ENCODE results near the gene ERGIC3.

DNA sequence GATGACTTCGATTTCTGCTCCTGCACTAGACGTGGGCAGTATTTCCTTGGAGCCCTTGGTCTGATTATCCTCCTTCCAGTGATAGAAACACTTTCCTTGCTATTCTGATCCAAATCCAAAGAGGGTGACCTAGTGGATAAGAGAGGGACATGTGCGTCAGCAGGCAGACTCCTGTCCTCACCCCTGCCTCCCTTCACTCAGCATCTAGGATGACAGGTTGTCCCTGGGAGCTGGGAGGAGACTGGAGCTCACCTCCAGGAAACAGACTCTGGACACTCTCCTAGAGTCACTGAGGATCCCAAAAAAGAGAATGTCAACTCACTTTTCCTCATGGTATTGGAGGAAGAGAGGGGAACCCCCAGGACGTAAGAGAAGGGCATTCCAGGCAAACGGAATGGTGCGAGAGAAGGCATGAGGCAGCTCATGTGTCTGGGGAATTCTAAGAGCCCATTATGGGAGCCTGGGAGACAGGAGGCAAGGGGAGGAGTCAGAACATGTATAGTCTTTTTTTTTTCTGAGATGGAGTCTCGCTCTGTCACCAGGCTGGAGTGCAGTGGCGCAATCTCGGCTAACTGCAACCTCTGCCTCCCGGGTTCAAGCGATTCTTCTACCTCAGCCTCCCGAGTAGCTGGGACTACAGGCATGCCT is 14.6 kb upstream of the ERGIC3 start:
- TF ChIP-seq, protein P1, sequence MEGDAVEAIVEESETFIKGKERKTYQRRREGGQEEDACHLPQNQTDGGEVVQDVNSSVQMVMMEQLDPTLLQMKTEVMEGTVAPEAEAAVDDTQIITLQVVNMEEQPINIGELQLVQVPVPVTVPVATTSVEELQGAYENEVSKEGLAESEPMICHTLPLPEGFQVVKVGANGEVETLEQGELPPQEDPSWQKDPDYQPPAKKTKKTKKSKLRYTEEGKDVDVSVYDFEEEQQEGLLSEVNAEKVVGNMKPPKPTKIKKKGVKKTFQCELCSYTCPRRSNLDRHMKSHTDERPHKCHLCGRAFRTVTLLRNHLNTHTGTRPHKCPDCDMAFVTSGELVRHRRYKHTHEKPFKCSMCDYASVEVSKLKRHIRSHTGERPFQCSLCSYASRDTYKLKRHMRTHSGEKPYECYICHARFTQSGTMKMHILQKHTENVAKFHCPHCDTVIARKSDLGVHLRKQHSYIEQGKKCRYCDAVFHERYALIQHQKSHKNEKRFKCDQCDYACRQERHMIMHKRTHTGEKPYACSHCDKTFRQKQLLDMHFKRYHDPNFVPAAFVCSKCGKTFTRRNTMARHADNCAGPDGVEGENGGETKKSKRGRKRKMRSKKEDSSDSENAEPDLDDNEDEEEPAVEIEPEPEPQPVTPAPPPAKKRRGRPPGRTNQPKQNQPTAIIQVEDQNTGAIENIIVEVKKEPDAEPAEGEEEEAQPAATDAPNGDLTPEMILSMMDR (IDR thresholded peaks at IDR 0.05) = no peak
- no peak for TF ChIP-seq POLR2A (IDR thresholded peaks at IDR 0.05)

Measured in heart left ventricle (tissue), 13 donors.